NCI-H526 (cell line): Measurements from ENCODE around the gene SOX6.

Experiments
- DNase-seq, 2 experiments: peaks; one replicate each; lab custom pipeline; 2025; lab: John Stamatoyannopoulos, UW

Gene SOX6

GRCh38 chr11:16191212-16191867 lies 165.0 kb downstream of the SOX6 start:
- peak in 1 of 2 experiments; percentile 22 for DNase-seq

- DNase-seq = no peak
These were observed 169.7 kb downstream of the SOX6 start for GRCh38 chr11:16186680-16187079.

- DNase-seq = no peak
These were observed 171.3 kb downstream of the SOX6 start for GRCh38 chr11:16185042-16185441.

GRCh38 chr11:16184588-16184987 lies 171.8 kb downstream of the SOX6 start:
- peak in 1 of 2 experiments; percentile 14 for DNase-seq

GRCh38 chr11:16182553-16182952 lies 173.8 kb downstream of the SOX6 start:
- DNase-seq = no peak

GRCh38 chr11:16180868-16181267 lies 175.5 kb downstream of the SOX6 start:
- DNase-seq = no peak

GRCh38 chr11:16179676-16180075 lies 176.7 kb downstream of the SOX6 start:
- no peak for DNase-seq

- DNase-seq = no peak
These were observed 178.1 kb downstream of the SOX6 start for GRCh38 chr11:16178273-16178672.

- no peak for DNase-seq
These were observed 178.7 kb downstream of the SOX6 start for GRCh38 chr11:16177688-16178087.

GRCh38 chr11:16173798-16174197 lies 182.5 kb downstream of the SOX6 start:
- no peak for DNase-seq

GRCh38 chr11:16171882-16172281 lies 184.5 kb downstream of the SOX6 start:
- DNase-seq = no peak

- DNase-seq = no peak
These were observed 186.1 kb downstream of the SOX6 start for GRCh38 chr11:16169956-16170847.

GRCh38 chr11:16169541-16169940 lies 186.8 kb downstream of the SOX6 start:
- no peak for DNase-seq

GRCh38 chr11:16167706-16168487 lies 188.4 kb downstream of the SOX6 start:
- DNase-seq = no peak

GRCh38 chr11:16166571-16166970 lies 189.8 kb downstream of the SOX6 start:
- no peak for DNase-seq

- no peak for DNase-seq
These were observed 196.2 kb downstream of the SOX6 start for GRCh38 chr11:16160146-16160545.

- DNase-seq = no peak
These were observed 197.8 kb downstream of the SOX6 start for GRCh38 chr11:16158426-16158994.

GRCh38 chr11:16157327-16157726 lies 199.0 kb downstream of the SOX6 start:
- peak in 1 of 2 experiments; percentile 55 for DNase-seq

- DNase-seq = no peak
These were observed 200.9 kb downstream of the SOX6 start for GRCh38 chr11:16155448-16155847.

GRCh38 chr11:16154715-16155396 lies 201.5 kb downstream of the SOX6 start:
- no peak for DNase-seq

GRCh38 chr11:16153951-16154350 lies 202.4 kb downstream of the SOX6 start:
- DNase-seq = no peak

GRCh38 chr11:16151138-16151537 lies 205.2 kb downstream of the SOX6 start:
- DNase-seq = no peak
